ENCODE measurements around the gene CYP2F1.

GRCh38 chr19:41136636-41137455 lies 22.6 kb downstream of the CYP2F1 start:
- TF ChIP-seq CTCF (IDR thresholded peaks at IDR 0.05) = no peak
- TF ChIP-seq POLR2A (IDR thresholded peaks at IDR 0.05) = no peak
